Activated gamma-delta T cell treated with anti-CD3 and anti-CD28 coated beads, Interleukin-2, amount 50 U/mL, for 16 hours (primary cell): ENCODE data around the gene KBTBD6.
"Not testable (repeated sequence)": the region's sequence is repeated elsewhere in the genome, so short reads cannot be mapped to it uniquely, and the experiment has no call there.

Experiments used
- DNase-seq: peaks from one replicate; pipeline ENCODE4 v3.0.0-alpha.2; 2020; ENCODE audit warnings: low read depth

Gene KBTBD6

GRCh38 chr13:41133951-41134350, 1.3 kb upstream of the KBTBD6 start:
- no peak for DNase-seq

DNA sequence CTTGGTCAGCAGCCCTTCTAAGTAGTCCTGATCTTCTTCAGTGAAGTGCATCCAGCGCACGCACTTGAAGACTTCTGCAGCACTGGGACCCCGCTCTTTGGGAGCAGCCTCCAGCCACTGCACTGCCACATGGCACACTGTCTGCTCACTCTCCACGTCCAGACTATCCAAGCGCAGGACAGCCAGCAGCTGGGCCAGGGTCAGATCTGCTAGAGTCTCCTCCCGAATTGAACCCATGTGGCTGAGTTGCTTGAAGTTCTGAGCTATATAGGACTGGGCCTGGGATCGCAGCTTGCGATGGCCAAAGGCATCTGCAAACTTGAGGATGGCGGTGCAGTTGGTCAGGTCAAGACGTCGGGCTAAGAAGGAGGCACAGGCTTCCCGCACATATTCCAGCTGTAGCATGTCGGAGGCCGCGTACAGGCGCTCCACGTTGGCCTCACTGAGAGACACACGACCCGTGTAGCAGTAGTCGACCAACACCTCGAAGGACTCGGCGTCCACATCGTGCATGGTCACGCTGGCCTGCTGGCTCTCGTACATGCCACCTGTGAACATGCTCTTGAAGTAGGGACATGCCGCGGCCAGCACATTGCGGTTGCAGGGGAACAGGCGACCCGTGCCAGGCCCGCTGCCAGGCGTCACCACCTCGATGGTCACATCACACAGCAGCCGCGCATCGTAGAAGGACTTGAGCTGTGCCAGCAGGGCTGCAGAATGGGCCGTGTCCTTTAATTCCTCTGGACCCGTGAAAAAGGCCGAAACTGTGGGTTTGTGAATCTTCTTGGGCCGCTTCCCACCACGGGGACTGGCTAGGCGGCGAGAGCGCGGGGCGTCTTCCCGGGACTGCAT, 716 bp downstream of the KBTBD6 start:
- DNase-seq: not testable (repeated sequence)

- not testable (repeated sequence) for DNase-seq
Observed at GRCh38 chr13:41131189-41131588, 1.4 kb downstream of the KBTBD6 start.

GRCh38 chr13:41130356-41130755, 2.2 kb downstream of the KBTBD6 start:
- DNase-seq: no peak

GRCh38 chr13:41127701-41128100, 4.9 kb downstream of the KBTBD6 start:
- no peak for DNase-seq

DNA sequence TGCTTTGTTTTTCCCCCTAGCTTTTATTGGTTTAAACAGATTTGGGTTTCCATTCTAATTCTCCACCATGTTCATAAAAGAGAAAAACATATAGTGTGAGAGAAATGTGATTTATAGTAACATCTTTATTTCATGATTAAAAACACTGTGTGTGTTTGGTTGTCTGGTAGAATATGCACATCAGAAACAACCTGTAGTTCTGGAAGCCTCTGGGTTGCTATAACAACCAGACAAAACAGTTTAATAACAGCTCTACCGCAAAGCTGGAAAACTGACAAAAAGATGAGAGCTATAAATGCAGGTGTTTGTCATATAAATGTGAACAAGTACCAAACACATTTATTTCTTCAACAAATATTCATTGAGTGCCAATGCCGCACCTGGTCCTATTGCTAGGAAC, 9.8 kb downstream of the KBTBD6 start:
- DNase-seq: no peak

DNA sequence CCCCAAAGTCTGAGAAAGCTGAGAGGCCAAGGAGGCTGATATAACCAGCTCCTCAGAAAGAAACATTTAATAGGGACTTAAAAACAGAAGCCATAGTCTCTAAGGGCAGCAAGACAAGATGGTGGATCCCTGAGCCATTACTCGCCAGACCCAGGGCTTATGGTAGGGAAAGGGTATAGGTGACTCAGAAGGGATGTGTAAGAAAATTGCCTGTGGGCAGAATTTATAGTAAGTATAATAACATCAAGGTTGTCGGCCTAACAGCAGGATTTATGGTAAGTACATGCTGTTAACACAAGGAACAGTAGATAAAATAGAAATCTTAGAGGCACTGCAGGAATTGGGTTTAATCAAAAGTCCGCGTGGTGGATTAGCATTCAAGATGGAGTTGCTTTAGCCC, 14.7 kb downstream of the KBTBD6 start:
- no peak for DNase-seq

GRCh38 chr13:41111454-41111853, 21.1 kb downstream of the KBTBD6 start:
- DNase-seq: no peak

DNA sequence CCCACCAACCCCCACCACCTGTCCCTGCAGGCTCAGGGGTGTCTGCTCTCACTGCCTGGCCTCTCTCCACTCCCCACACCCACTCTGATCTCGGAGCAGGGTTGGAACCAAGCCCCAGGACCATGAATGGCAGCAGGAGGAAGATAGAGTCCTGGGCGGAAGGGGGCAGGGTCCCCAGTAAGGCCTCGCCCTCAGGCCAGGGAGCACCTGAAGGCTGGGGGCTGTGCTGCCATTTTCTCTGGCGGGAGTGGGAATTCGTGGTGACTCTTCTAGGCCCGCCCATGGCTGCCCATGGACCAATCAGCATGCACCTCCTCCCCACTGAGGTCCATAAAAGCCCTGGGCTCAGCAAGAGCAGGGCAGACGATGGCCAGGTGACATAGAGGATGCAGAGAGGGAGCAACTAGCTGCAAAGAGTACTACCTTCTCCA, 25.0 kb downstream of the KBTBD6 start:
- DNase-seq: no peak

DNA sequence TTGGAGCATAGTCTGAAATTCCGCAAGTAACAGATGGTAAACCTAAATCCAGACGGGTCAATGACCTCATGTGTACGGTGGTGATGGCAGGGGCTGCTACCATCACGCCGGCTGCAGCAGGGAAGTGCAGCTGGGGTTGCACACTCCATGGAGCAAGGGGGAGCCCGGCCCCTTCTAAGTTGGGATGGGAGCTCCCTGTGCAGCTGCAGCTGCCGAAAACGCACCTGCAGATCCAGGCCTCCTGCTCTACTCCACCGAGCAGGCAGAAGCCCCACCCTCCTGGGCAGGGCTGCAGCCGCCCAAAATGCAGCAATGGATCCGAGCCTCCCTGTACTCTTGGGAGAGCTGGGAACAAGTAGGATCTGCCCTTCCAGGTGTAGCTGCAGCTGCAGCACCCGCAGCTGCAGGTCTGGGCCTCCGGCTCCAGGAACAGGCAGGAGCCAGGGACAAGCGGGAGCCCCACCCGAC, 25.5 kb downstream of the KBTBD6 start:
- no peak for DNase-seq

GRCh38 chr13:41099986-41100385, 32.6 kb downstream of the KBTBD6 start:
- no peak for DNase-seq

- no peak for DNase-seq
Observed at GRCh38 chr13:41098761-41099160, 33.8 kb downstream of the KBTBD6 start.

DNA sequence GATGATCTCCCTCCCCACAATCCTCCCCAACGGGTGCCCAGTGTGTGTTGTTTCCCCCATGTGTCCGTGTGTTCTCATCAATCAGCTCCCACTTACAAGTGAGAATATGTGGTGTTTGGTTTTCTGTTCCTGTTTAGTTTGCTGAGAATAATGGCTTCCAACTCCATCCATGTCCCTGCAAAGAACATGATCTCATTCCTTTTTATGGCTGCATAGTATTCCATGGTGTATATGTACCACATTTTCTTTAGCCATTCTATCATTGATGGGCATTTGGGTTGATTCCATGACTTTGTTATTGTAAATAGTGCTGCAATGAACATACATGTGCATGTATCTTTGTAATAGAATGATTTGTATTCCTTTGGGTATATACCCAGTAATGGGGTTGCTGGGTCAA, 36.9 kb downstream of the KBTBD6 start:
- DNase-seq: not testable (repeated sequence)

DNA sequence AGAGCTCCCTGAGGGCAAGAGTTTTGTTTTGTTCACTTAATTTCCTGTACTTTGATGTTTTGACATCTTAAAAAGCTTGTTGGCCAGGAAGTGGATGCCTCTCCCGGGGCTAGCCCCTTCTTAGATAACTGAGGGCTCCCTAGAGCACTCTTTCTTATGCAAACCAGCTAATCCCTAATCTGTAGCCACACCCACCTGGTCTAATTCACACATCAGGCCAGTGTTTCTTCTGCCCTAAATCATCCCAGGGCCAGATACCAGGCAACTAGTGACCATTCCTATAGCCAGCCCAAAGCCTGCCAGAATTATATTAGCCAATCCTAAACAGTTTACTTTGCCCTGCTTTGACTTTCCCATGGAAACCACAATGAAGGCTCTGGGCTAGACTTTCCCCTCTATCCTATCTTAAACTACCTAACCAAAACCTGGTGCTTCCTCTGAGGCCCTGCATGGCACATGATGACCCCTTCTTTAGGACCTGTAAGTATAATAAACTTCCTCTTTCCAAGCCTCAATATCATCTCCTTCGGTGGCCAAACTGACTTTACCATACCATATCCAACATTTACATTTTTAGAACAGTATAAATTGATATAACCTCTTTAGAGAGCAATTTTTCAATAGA, 46.5 kb downstream of the KBTBD6 start:
- no peak for DNase-seq

- no peak for DNase-seq
Observed at GRCh38 chr13:41079725-41080124, 52.9 kb downstream of the KBTBD6 start.
